ENCODE measurements around the gene SEMA4D.

GRCh38 chr9:89458768-89459496 lies 39.0 kb downstream of the SEMA4D start:
- TF ChIP-seq EZH2 (IDR thresholded peaks at IDR 0.05; ENCODE audit: low read depth) (no peak), CTCF (conservative IDR thresholded peaks at IDR 0.05) (no peak)

Data from PC-9 (cell line).